ENCODE results near the gene APLP2. TPM values are rescaled to one million over a fixed set of nuclear protein-coding genes. Genes with fewer than 3 reads are reported as not detected.
A peak's percentile ranks its signal among the peaks of the same experiment; 100 is the strongest.

APLP2 gene
- total RNA-seq, 1 experiment from 2014 or later, result 350 TPM

GRCh38 chr11:130161441-130162145 is 91.9 kb downstream of the APLP2 start:
- POLR2A ChIA-PET (ENCODE audit: unreplicated experiment), result interaction anchor here (0.6 kb wide), 2 partner anchors 17 to 305 kb away, joined by 5 read pairs; no protein-coding TSS in a partner anchor
- H4K20me1 ChIP-seq (ENCODE audit: insufficient read depth), result peaks cover 31% of the 10 kb centered on the region
- no peak for DNase-seq
- H3K9me2 ChIP-seq (ENCODE audit: insufficient read depth), result no peaks in the 10 kb centered on the region
- peak overlapping the region; percentile 100 for H3K4me3 ChIP-seq
- BruUV-seq (replicated peaks), result no TSS peak
- H3K36me3 ChIP-seq (ENCODE audit: low read depth), result 0 out of 2 replicates have a peak, but pooled peaks cover 4% of the 10 kb centered on the region
- H3K4me1 ChIP-seq (replicated peaks; ENCODE audit: insufficient read depth), result peaks cover 67% of the 10 kb centered on the region
- H3K79me2 ChIP-seq (ENCODE audit: low read depth), result peaks cover 64% of the 10 kb centered on the region
- CTCF ChIA-PET, result interaction anchor here (1.2 kb wide), 1 partner anchor 16 kb away, joined by 3 read pairs; no protein-coding TSS in a partner anchor
- intact Hi-C loops (cut with micrococcal nuclease; ENCODE audit: unreplicated experiment), result no loop called here
- no peaks in the 10 kb centered on the region for H3K9me3 ChIP-seq (ENCODE audit: insufficient read depth, low read depth)
- peaks cover 25% of the 10 kb centered on the region for H3F3A ChIP-seq (ENCODE audit: insufficient read depth, low read depth)
- peak overlapping the region; percentile 94 for H3K4me2 ChIP-seq
- no peaks in the 10 kb centered on the region for H3K27me3 ChIP-seq (ENCODE audit: insufficient read depth, low read depth)
- no peak overlapping the region for H2AFZ ChIP-seq
- TF ChIP-seq EZH2 (IDR thresholded peaks at IDR 0.05; ENCODE audit: low read depth), result no peak
- TF ChIP-seq CTCF (conservative IDR thresholded peaks at IDR 0.05), result no peak
- H3K27ac ChIP-seq, result no peak overlapping the region

- Histone ChIP-seq H2AFZ (no peak overlapping the region), H3K9me3 (ENCODE audit: insufficient read depth, low read depth) (no peaks in the 10 kb centered on the region), H3K4me2 (peak overlapping the region; percentile 94), H3K9me2 (ENCODE audit: insufficient read depth) (no peaks in the 10 kb centered on the region), H3F3A (ENCODE audit: insufficient read depth, low read depth) (peaks cover 29% of the 10 kb centered on the region), H3K36me3 (ENCODE audit: low read depth) (0 out of 2 replicates have a peak, but pooled peaks cover 4% of the 10 kb centered on the region), H3K4me1 (replicated peaks; ENCODE audit: insufficient read depth) (peaks cover 72% of the 10 kb centered on the region), H4K20me1 (ENCODE audit: insufficient read depth) (peaks cover 32% of the 10 kb centered on the region), H3K4me3 (no peak overlapping the region), H3K27me3 (ENCODE audit: insufficient read depth, low read depth) (no peaks in the 10 kb centered on the region), H3K79me2 (ENCODE audit: low read depth) (peaks cover 76% of the 10 kb centered on the region), H3K27ac (no peak overlapping the region)
- no peak for TF ChIP-seq CTCF (conservative IDR thresholded peaks at IDR 0.05)
- no peak for TF ChIP-seq EZH2 (IDR thresholded peaks at IDR 0.05; ENCODE audit: low read depth)
- peak in 1 of 2 experiments; percentile 47 for DNase-seq
- no TSS peak for BruUV-seq (replicated peaks)
- CTCF ChIA-PET, result interaction anchor here (0.7 to 1.6 kb wide), 2 partner anchors 10 to 17 kb away, joined by 3 to 5 read pairs; no protein-coding TSS in a partner anchor
- intact Hi-C loops (cut with micrococcal nuclease; ENCODE audit: unreplicated experiment), result no loop called here
- POLR2A ChIA-PET (ENCODE audit: unreplicated experiment), result no interaction called here
These were observed 93.0 kb downstream of the APLP2 start for GRCh38 chr11:130162733-130163132.

- CTCF ChIA-PET, result interaction anchor here (1.6 kb wide), 1 partner anchor 17 kb away, joined by 5 read pairs; no protein-coding TSS in a partner anchor
- Histone ChIP-seq H3K4me1 (replicated peaks; ENCODE audit: insufficient read depth) (peaks cover 77% of the 10 kb centered on the region), H3K36me3 (ENCODE audit: low read depth) (0 out of 2 replicates have a peak, but pooled peaks cover 4% of the 10 kb centered on the region), H2AFZ (no peak overlapping the region), H4K20me1 (ENCODE audit: insufficient read depth) (peaks cover 38% of the 10 kb centered on the region), H3K79me2 (ENCODE audit: low read depth) (peaks cover 84% of the 10 kb centered on the region), H3K27ac (peak overlapping the region; percentile 49), H3F3A (ENCODE audit: insufficient read depth, low read depth) (peaks cover 29% of the 10 kb centered on the region), H3K4me3 (no peak overlapping the region; the same call in 1 of the 2 replicates), H3K4me2 (peak overlapping the region; percentile 94), H3K9me2 (ENCODE audit: insufficient read depth) (no peaks in the 10 kb centered on the region), H3K27me3 (ENCODE audit: insufficient read depth, low read depth) (no peaks in the 10 kb centered on the region), H3K9me3 (ENCODE audit: insufficient read depth, low read depth) (no peaks in the 10 kb centered on the region)
- TF ChIP-seq EZH2 (IDR thresholded peaks at IDR 0.05; ENCODE audit: low read depth), result no peak
- no peak for TF ChIP-seq CTCF (conservative IDR thresholded peaks at IDR 0.05)
- BruUV-seq (replicated peaks), result no TSS peak
- intact Hi-C loops (cut with micrococcal nuclease; ENCODE audit: unreplicated experiment), result no loop called here
- peak; percentile 45 to 51 for DNase-seq
- POLR2A ChIA-PET (ENCODE audit: unreplicated experiment), result interaction anchor here (0.6 kb wide), 1 partner anchor 22 kb away, joined by 7 read pairs; no protein-coding TSS in a partner anchor
These were observed 93.9 kb downstream of the APLP2 start for GRCh38 chr11:130163346-130164220.

Measured in PC-9 (cell line).